ENCODE data around the gene TAMALIN.

Gene TAMALIN

DNA sequence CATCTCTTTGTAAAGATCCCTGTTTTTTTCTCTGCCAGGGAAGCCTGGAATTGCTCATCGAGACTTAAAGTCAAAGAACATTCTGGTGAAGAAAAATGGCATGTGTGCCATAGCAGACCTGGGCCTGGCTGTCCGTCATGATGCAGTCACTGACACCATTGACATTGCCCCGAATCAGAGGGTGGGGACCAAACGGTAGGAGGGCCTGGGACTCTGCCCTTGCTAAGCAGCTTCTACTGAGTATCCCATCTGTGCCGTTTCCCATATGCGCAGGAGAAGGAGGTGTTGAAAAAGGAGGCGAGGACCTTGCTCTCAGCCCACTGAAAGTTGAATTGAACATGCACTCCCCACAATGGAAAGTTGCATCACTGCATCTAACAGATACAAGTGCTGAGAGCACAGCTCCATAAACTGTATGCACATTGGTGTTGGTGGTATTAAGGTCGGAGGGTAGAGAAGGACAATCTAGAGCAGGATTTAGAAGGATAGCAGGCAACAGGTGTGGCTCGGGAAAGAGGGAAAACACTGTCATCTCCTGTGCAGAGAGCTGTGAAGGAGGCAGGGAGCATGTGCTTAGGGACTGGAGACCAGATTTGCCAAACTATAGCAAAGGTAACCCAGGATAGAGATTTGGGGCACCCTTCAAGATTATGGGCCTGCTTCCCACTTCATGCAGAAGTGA, 21.5 kb upstream of the TAMALIN start:
- no peak for DNase-seq

DNA sequence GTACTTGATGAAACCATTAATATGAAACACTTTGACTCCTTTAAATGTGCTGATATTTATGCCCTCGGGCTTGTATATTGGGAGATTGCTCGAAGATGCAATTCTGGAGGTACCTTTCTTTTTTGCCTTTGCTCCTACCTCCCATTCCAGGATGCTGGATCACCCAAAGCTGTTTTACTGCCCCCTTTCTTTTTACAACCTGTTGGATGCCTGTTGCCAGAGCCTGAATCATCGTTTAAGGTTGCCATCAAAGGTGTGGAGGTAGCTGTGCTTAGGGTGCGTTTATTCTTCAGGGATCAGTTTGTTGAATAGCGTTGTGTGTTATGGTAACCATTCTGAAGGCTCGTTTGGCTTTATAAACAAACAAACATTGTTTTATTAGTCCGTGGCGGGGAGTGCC, 19.9 kb upstream of the TAMALIN start:
- DNase-seq = no peak

DNA sequence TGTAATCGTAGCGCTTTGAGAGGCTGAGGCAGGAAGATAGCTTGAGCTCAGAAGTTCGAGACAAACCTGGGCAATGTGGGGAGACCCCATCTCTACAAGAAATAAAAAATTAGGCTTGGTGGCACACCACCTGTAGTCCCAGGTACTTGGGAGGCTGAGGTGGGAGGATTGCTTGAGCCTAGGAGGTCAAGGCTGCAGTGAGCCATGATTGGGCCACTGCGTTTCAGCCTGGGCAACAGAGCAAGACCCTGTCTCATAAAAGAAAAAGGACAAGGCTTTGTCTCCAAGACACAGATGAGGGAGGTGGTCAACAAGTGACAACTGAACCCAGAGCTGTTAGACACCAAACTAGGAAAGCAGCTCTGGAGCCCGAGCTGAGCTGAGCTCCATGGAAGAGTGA, 14.5 kb upstream of the TAMALIN start:
- no peak for DNase-seq

DNA sequence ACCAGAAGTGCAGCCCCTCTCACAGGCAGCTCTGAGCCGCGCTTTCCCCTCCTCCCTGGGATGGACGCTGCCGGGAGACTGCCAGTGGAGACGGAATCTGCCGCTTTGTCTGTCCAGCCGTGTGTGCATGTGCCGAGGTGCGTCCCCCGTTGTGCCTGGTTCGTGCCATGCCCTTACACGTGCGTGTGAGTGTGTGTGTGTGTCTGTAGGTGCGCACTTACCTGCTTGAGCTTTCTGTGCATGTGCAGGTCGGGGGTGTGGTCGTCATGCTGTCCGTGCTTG, 12.3 kb upstream of the TAMALIN start:
- no peak for DNase-seq

DNA sequence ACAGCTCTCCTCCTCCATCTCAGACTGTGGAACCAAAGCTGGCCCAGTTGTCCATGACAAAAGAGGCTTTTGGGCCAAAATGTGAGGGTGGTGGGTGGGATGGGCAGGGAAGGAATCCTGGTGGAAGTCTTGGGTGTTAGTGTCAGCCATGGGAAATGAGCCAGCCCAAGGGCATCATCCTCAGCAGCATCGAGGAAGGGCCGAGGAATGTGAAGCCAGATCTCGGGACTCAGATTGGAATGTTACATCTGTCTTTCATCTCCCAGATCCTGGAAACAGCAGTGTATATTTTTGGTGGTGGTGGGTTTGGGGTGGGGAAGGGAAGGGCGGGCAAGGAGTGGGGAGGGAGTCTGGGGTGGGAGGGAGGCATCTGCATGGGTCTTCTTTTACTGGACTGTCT, 11.8 kb upstream of the TAMALIN start:
- DNase-seq = no peak

DNA sequence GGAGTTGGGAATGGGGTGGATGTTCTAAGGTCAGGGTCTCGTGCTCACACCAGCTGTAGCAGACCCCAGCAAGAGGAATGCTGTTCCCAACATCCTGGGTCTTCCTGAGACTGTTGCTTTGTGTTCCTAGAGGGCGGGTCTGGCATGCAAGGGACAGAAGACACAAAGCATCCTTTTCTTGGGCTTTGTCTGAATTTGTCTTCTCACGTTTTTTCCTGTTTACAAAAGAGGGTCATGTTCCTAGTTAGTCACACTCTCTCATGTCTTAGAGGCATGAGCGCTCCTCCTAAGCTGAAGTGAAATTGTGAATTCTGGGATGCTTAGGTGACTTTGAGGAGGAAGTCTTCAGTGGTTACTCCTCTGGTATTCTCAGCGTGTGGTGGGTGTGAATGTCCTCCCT, 9.6 kb upstream of the TAMALIN start:
- no peak for DNase-seq

DNA sequence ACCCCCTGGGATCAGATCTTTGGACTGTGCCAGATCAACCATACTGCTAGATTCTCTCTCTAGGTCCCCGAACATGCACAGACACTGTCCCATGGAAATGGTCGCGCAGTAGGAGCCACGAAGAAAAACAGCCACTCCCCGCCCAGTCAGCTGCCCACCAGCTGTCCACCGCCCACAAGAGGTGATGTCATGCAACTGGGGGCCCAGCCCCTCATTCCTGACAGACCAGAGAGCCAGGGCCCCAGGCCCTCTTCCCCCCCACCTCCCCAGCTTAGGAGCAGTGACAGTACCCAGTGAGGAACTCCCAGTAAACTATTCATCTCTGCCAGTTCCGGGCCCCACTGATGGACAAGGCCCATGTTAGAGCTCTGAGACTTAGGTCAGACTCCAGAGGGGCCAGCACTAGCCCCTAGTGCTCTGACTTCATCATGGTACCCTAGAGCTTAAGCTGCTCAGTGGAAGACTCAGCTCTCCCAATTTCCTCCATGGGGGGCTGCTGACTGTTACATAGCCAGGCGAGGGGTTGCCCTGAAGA, 3.7 kb upstream of the TAMALIN start:
- DNase-seq = no peak

DNA sequence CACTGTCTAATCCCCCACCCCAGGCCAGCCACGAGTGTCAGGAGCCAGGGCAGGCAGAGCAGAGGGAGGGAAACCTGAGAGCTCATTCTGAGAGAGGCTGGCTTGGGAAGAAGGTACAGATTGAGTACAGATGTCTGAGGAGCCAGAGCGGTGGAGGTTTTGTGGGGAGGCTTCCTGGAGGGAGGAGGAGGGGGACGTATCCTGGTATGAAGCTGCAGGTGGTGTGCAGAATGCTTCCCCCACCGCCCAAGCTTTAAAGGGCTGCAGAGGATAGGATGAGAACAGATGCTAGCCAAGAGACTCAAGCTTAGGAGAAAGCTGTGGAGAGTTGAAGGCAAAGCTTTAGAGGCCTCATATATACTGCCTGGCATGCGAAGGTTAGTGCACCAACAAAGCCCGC, 3.2 kb upstream of the TAMALIN start:
- DNase-seq = no peak

DNA sequence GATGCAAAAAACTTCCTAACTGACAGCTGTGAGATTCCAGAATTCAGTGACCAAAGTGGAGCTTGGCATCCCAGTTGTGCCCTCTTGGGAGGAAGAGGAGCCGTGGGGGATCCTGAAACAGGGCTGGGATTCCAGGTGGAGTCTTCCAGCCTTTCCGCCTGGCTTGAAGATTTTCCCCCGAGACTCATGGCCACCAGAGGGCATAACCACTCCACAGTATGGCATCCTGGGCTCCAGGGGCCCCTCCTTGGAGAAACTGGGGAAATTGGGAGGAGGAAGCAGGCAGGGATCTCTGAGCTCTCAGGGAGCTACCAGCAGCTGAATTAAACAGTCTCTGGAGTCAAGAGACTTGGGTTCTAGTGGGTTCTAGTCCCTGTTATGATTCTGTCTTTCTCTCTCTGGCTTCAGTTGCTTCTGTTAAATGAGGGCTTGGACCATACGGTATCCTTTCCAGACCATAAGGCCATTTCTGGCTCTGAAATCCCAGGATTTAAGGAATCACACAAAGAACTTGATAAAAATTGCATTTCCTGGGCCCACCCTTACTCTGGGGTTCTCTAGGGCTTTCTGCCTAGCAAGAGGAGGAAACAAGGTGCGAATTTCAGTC, 2.6 kb upstream of the TAMALIN start:
- no peak for DNase-seq

DNA sequence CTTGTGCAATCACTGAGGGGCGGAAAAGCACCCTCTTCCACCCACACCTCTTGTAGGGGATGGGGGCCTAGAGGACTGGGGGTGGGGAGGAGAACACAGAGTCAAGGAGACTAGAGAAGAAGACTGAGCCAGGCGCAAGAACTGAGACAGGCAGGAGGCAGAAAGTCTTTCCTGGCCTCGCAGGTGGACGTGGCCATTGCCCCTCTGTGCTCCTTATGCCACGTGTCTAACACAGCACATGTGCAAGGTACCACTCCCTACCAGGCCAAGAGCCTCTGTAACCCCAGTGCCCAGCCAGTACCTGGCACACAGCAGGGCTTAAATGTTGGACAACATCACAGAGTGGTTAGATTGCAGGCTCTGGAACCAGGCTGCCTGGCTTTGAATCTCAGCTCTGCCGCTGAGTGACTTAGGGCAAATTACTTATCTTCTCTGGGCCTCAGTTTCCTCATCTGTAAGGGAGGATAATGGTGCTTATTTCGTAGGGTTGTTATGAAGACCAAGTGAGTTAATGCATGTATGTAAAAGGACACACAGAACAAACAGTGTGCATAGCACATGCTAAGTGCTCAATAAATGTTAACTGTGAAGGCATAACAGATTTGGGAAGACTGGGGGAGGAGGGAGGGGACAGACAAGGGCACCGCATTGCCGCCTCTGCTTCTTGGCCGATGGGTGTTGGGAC, 1.4 kb upstream of the TAMALIN start:
- no peak for DNase-seq

DNA sequence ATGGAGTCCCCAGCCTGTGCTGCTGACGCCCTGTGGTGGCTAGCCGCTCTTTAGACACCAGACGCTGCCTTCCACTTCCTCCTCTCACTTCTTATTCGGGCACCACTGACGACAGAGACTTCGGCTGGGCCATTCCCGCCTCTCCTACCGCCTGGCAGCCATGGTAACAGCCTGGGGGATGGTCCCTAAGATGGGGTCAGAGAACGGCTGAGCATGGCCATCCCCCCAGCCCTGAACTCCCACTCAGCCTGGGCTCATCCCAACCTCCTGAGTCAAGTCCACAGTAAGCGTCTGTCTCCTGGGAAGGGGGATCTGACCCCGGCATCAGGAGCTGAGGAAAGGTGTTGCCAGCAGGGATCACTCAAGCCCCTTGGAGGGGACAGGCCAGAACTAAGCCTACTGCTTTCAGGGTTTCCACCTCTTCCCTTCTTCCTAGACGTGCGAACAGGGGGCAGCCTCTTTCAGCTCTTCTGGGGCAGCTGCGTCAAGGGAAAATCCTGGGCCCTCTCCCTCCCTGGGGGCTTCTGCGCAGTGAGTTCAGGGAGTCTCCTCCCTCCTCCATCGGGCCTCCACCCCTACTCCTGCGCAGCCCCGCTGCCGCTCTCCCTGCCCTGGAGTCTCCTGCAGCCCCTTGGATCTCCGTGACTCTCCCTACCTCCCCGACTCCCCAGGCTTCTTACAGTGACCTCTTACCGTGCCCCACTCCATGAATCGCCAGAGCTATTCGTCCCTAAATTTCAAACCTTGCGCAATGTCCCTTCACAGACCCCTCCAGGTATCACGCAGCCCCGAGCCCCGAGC, 643 bp upstream of the TAMALIN start:
- no peak for DNase-seq

DNA sequence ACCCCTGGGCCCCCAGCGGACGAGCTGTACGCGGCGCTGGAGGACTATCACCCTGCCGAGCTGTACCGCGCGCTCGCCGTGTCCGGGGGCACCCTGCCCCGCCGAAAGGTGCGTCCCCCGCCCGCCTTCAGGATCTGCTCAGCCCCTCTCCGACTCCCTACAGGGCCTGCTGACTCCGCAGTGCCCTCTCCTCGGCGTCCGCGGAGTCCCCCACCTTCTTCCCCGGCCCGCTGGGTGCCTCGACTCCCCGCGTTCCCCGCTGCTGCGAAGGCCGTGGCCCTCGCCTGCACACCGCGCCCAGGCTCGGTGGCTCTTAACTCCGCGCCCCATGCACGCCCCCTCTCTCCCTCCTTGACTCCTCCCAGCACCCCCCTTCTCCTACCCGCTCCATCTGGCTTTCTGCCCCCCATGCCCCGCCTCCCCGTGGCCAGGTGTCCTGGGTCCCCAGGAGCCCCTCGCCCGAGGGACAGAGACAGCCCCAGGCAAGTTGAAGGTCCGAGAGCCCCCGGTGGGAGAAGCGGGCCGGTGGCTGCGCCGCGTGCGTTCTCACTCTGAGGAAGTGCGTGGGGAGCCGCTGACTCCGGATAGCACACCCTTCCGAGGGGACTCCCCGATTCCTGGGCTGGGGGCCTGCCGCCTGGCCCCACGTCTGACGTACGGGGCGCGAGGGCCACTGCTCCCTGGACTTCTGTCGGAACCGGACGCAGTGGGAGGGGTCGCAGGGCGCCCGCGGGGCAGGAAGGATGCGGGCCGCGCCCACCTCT, 594 bp downstream of the TAMALIN start:
- DNase-seq = no peak

DNA sequence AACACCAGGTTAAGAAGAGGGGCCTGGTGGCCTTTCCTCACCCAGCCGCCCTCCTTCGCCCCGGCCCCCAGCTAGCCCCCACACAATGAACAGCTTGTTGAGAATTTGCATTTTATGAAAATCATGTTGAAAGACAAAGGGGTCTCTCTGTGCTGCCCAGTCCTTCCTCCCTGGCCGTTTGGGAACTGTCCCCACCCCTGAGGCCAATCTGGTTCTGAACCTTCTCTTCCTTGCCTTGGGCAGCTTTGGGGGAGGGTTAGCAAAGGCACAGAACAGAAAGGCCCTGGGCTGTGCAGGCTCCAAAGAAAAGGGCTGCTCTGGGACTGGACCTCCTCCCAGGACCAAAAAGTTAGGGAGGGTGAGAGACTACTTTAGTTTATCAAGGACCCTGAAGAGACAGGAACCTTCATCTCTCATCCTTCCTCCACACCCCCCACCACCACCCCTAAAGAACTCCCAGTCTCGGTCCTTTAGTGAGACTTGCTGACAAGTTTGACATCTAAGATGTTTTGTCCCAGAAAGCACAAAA, 1.3 kb downstream of the TAMALIN start:
- DNase-seq = no peak

DNA sequence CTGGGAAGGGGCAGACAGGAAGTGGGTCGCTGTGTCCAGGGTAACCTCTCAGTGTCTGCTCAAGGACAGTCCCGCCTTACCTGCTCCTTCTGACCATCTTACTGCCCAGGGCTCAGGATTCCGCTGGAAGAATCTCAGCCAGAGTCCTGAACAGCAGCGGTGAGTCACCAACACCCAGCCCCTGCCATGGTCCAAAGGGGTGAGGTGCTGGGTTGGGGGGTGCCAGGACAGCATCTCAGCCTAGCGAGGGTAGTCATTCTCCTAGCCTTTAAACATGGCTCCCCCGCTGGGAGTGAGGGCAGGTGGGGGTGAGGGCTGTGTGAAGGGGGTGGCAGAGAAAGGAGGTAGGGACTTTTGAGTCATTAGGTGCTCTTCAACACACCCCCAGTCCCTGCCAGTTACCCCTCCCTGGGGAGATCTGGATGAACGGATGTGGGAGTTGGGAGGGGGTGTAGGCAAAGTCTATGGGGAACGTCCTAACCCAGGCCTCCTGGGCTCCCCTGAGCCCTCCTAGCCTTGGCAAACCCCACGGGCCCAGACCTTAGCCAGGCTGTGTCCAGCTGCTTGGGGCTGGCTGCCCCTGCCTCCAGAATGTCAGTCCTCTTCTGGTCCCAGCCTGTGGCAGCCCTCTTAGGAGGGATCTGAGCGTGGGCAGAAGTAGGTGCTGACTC, 2.5 kb downstream of the TAMALIN start:
- no peak for DNase-seq

DNA sequence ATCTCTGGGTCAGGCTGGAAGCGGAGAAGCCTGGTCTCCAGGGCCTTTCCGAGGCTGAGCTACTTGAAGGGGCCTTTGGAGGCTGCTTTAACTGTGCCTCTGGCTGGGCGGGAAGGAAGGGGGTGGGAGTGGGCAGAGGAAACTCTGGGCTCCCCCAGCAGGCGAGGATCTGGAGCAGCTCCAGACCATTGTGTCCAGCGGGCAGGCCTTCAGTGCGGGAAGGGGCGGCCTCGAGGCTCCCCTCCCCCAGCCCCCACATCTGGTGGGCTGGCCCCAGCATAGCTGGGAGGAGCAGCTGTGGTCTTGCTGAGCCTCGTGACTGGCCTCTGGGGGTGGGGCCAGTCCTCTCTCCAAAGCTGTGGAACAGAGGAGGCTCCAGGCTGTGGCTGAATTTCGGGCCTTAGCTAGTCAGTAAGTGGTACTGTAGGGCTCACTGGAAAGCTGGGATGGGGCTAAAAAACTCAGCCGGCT, 3.4 kb downstream of the TAMALIN start:
- no peak for DNase-seq

DNA sequence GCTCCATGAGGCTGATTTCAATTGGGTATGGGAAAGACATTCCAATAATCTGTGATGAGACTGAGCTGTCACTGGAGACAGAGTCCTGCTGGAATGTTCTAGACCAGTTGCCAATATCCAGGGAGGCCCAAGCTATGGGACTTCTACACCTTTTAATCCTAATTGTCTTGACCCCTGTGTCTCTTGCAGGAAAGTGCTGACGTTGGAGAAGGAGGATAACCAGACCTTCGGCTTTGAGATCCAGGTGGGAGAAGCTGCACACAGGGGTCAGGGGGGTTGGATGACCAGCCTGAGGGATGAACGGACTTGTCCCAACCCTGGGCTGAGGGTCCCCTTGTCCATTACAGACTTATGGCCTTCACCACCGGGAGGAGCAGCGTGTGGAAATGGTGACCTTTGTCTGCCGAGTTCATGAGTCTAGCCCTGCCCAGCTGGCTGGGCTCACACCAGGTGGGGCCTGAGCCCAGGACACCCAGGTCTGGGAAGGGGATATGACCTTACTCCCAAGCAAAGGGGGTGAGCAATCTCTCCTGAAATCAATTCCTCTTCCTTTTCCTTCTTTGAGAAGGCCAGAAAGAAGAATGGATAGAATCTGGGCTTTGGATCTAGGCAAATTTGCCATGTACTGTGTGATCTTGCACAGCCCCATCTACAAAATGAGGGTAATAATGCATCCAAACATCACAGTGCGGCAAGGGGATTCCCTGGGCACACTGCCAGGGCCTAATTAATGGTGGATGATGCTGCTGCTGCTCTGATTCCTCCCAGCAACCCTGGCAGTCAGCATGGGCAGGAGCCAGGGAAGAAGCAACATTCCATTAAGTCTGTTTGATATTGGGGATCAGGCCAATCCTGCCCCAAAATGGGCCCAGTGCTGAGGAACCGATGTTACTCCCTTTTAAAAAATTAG, 4.2 kb downstream of the TAMALIN start:
- no peak for DNase-seq

DNA sequence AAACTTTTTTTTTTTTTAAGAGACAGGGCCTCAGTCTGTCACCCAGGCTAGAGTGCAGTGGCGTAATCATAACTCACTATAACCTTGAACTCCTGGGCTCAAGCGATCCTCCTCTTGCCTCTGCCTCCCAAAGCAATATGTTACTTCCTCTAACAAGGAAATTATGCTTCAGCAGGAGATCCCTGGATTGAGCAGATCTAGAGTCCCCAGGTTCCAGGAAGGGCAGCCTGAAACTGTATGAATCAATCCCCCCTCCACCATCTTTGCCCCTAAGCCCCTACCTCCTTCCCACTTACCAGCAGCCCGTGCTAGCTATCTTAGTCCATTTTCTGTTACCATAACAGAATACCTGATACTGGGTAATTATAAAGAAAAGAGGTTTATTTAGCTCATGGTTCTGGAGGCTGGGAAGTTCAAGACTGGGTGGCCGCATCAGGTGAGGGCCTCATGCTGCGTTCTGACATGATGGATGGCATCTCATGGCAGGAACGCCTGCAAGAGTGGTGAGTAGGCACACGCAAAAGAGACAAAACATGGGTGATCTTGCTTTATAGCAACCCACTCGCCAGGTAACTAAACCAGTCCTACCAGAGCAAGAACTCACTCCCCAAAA, 5.0 kb downstream of the TAMALIN start:
- no peak for DNase-seq

DNA sequence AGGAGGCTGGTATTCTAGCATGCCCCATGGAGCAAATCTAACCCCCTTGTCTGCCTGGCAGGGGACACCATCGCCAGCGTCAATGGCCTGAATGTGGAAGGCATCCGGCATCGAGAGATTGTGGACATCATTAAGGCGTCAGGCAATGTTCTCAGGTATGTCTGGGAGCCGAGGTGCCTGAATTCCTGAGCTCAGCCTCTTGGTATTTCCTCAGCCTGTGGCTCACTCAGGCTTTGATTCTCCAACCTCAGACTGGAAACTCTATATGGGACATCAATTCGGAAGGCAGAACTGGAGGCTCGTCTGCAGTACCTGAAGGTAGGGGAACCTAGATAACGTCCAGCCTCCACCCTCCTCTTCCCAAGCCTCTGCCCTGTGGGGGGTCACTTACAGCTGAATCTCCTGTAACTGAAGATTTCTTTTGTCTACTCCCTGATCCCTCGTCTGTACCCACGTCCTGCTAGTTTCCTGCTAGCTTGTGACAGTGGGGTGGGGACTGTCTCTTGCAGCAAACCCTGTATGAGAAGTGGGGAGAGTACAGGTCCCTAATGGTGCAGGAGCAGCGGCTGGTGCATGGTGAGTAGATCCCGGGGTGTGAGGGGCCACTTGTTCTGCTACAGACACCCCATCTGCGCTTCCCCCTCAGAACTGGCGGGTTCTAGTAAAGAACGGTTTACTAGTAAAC, 7.0 kb downstream of the TAMALIN start:
- DNase-seq = no peak
